ENCODE measurements around the gene MGLL.

GRCh38 chr3:127647845-127648204 is 174.5 kb downstream of the MGLL start:
- TF ChIP-seq CTCF (IDR thresholded peaks at IDR 0.05; ENCODE audit: low read depth, low read length): no peak
- no peak for TF ChIP-seq EZH2phosphoT487 (IDR thresholded peaks at IDR 0.05; ENCODE audit: low read depth)

Data from OCI-LY3 (cell line).